Testis (tissue), 2 donors: Measurements from ENCODE around the gene RHOXF1.
"Not testable (repeated sequence)": the region's sequence is repeated elsewhere in the genome, so short reads cannot be mapped to it uniquely, and the experiment has no call there.

Experiments used
- CTCF ChIP-seq, 3 experiments: fragments of 450-650 bp in 2 of 3; fragments of 200-600 bp in 1 of 3; sonication (generic) in 1 of 3; IDR thresholded peaks; one replicate each; pipeline ENCODE4 v1.5.1; 2016 to 2019; ENCODE audit warnings: antibody characterized with exemption in 3 of 3, mild to moderate bottlenecking in 2 of 3, moderate library complexity in 1 of 3
- POLR2A ChIP-seq: fragments of 450-650 bp; IDR thresholded peaks from one replicate; pipeline ENCODE4 v1.6.1; 2017; ENCODE audit warnings: antibody characterized with exemption, mild to moderate bottlenecking, moderate library complexity

GRCh38 chrX:120104707-120105106, 11.0 kb downstream of the RHOXF1 start:
- TF ChIP-seq CTCF (IDR thresholded peaks at IDR 0.05); POLR2A: not testable (repeated sequence)
